Kidney glomerular epithelial cell (primary cell): ENCODE data around the gene USP2.

Experiments
- DNase-seq: peaks from one replicate; lab custom pipeline; 2025; lab: John Stamatoyannopoulos, UW

USP2 gene

GRCh38 chr11:119381181-119381988, at the start of gene USP2:
Gene USP2 (minus strand): TSS chr11:119381690. CDS start chr11:119373480, 8,210 bp downstream.
- peak; percentile 94 for DNase-seq

- no peak for DNase-seq
These were observed 45.8 kb upstream of the USP2 start for GRCh38 chr11:119427279-119427678.

- no peak for DNase-seq
These were observed 44.7 kb upstream of the USP2 start for GRCh38 chr11:119426142-119426541.

GRCh38 chr11:119424775-119425174, 43.3 kb upstream of the USP2 start:
- no peak for DNase-seq

GRCh38 chr11:119424276-119424675, 42.8 kb upstream of the USP2 start:
- no peak for DNase-seq

- no peak for DNase-seq
These were observed 42.2 kb upstream of the USP2 start for GRCh38 chr11:119423509-119424254.

- DNase-seq, result peak; percentile 32
These were observed 41.5 kb upstream of the USP2 start, which contains the start of gene THY1 for GRCh38 chr11:119422809-119423508. Gene THY1 (minus strand): TSS chr11:119423172. CDS start chr11:119420905, 2,267 bp downstream.

- DNase-seq, result peak; percentile 35
These were observed 40.7 kb upstream of the USP2 start for GRCh38 chr11:119421941-119422808.

- DNase-seq, result no peak
These were observed 39.9 kb upstream of the USP2 start for GRCh38 chr11:119421351-119421750.

GRCh38 chr11:119420631-119421030, 39.1 kb upstream of the USP2 start:
- no peak for DNase-seq

GRCh38 chr11:119419834-119420492, 38.5 kb upstream of the USP2 start:
- peak; percentile 89 for DNase-seq

GRCh38 chr11:119419246-119419645, 37.8 kb upstream of the USP2 start:
- DNase-seq, result no peak

GRCh38 chr11:119418759-119419158, 37.3 kb upstream of the USP2 start:
- DNase-seq, result no peak

- peak; percentile 88 for DNase-seq
These were observed 36.4 kb upstream of the USP2 start for GRCh38 chr11:119417726-119418540.

- DNase-seq, result peak; percentile 84
These were observed 35.4 kb upstream of the USP2 start for GRCh38 chr11:119416606-119417580.

- DNase-seq, result no peak
These were observed 34.5 kb upstream of the USP2 start for GRCh38 chr11:119415966-119416365.

- no peak for DNase-seq
These were observed 34.0 kb upstream of the USP2 start for GRCh38 chr11:119415517-119415916.

- DNase-seq, result no peak
These were observed 33.2 kb upstream of the USP2 start for GRCh38 chr11:119414734-119415133.

- DNase-seq, result no peak
These were observed 32.8 kb upstream of the USP2 start for GRCh38 chr11:119414321-119414720.
